IMR-90 (cell line): ENCODE measurements around the gene LDAH. TPM values are rescaled to one million over a fixed set of nuclear protein-coding genes. Genes with fewer than 3 reads are reported as not detected.

Source experiments
- ATAC-seq: fragments of 200-7000 bp; cut with Tn5 transposase; 2 replicates; pipeline ENCODE4 v1.9.1; 2020; ENCODE audit warnings: low read depth, mild to moderate bottlenecking, moderate library complexity
- BruUV-seq: library from RNA; stranded (reverse); fragments of 400-500 nt; replicated peaks from 2 replicates; lab custom pipeline; 2021; lab: Mats Ljungman, UMichigan
- CTCF ChIA-PET: fragments of 300-600 bp; formaldehyde crosslinking; extraction: SDS; loops from one replicate; lab custom pipeline; 2021; ENCODE audit warnings: antibody characterized with exemption; lab: Yijun Ruan, JAX
- POLR2A ChIA-PET: fragments of 300-600 bp; sonication (Branson Sonifier 250); formaldehyde crosslinking; loops from one replicate; lab custom pipeline; 2022; ENCODE audit warnings: antibody characterized with exemption; ENCODE audit not compliant: unreplicated experiment; lab: Charles Lee
- DNase-seq: peaks from one replicate; pipeline ENCODE4 v3.0.0; 2013
- H2AFZ ChIP-seq: replicated peaks from 2 replicates; pipeline ENCODE3; 2013; ENCODE audit warnings: low read length, mild to moderate bottlenecking; ENCODE audit not compliant: poor library complexity
- H2AK5ac ChIP-seq: 2 replicates; pipeline ENCODE4 v1.6.1; 2013; ENCODE audit warnings: low read depth, low read length, inconsistent platforms
- H2AK9ac ChIP-seq: replicated peaks from 2 replicates; pipeline ENCODE3; 2013; ENCODE audit warnings: mild to moderate bottlenecking, low read depth, low read length, moderate library complexity; ENCODE audit not compliant: poor library complexity
- H2BK120ac ChIP-seq: 2 replicates; pipeline ENCODE4 v1.6.1; 2013; ENCODE audit warnings: low read depth, low read length, inconsistent platforms
- H2BK15ac ChIP-seq: 3 replicates; pipeline ENCODE4 v1.6.1; 2013; ENCODE audit warnings: low read depth, low read length, inconsistent platforms
- H2BK20ac ChIP-seq: 2 replicates; pipeline ENCODE4 v1.6.1; 2013; ENCODE audit warnings: low read depth, mild to moderate bottlenecking, inconsistent platforms, low read length, moderate library complexity
- H2BK5ac ChIP-seq: 2 replicates; pipeline ENCODE4 v1.6.1; 2013; ENCODE audit warnings: mild to moderate bottlenecking, low read depth, low read length, inconsistent platforms; ENCODE audit not compliant: poor library complexity, severe bottlenecking
- H3K14ac ChIP-seq: replicated peaks from 2 replicates; pipeline ENCODE4 v1.6.1; 2013; ENCODE audit warnings: low read depth, low read length, inconsistent platforms
- H3K18ac ChIP-seq: 2 replicates; pipeline ENCODE4 v1.6.1; 2013; ENCODE audit warnings: low read depth, low read length, control low read depth
- H3K23ac ChIP-seq: 2 replicates; pipeline ENCODE4 v1.6.1; 2013; ENCODE audit warnings: low read depth, low read length, inconsistent platforms
- H3K27ac ChIP-seq: 2 replicates; pipeline ENCODE4 v1.5.1; 2013; ENCODE audit warnings: mild to moderate bottlenecking, control low read depth, low read length; ENCODE audit not compliant: insufficient read depth
- H3K27me3 ChIP-seq: 2 replicates; pipeline ENCODE4 v1.6.1; 2013; ENCODE audit warnings: low read length; ENCODE audit not compliant: control insufficient read depth, insufficient read depth
- H3K36me3 ChIP-seq: 2 replicates; pipeline ENCODE4 v1.6.1; 2013; ENCODE audit warnings: low read length, mixed read lengths; ENCODE audit not compliant: control insufficient read depth, insufficient read depth
- H3K4ac ChIP-seq: 2 replicates; pipeline ENCODE4 v1.6.1; 2013; ENCODE audit warnings: low read depth, low read length, inconsistent platforms
- H3K4me1 ChIP-seq: 2 replicates; pipeline ENCODE4 v1.6.1; 2013; ENCODE audit warnings: low read length, mixed read lengths; ENCODE audit not compliant: control insufficient read depth, insufficient read depth
- H3K4me2 ChIP-seq: 2 replicates; pipeline ENCODE4 v1.6.1; 2013; ENCODE audit warnings: low read depth, mild to moderate bottlenecking, control low read depth, low read length, moderate library complexity
- H3K4me3 ChIP-seq: 2 replicates; pipeline ENCODE4 v1.5.1; 2013; ENCODE audit warnings: low read depth, mild to moderate bottlenecking, control low read depth, low read length, moderate library complexity; ENCODE audit not compliant: insufficient read depth
- H3K56ac ChIP-seq: 2 replicates; pipeline ENCODE4 v1.6.1; 2013; ENCODE audit warnings: low read length, inconsistent platforms; ENCODE audit not compliant: insufficient read depth; ENCODE audit errors: extremely low read depth
- H3K79me1 ChIP-seq, 2 experiments: 2 replicates each; pipeline ENCODE4 v1.6.1; 2013; ENCODE audit warnings: low read length in 2 of 2, inconsistent platforms in 1 of 2, low read depth in 1 of 2
- H3K9ac ChIP-seq: 2 replicates; pipeline ENCODE4 v1.6.1; 2013; ENCODE audit warnings: low read depth, low read length, control low read depth
- H3K9me1 ChIP-seq: 2 replicates; pipeline ENCODE4 v1.6.1; 2013; ENCODE audit warnings: low read length, inconsistent platforms; ENCODE audit not compliant: insufficient read depth
- H3K9me3 ChIP-seq: 2 replicates; pipeline ENCODE4 v1.6.1; 2013; ENCODE audit warnings: low read length; ENCODE audit not compliant: control insufficient read depth, insufficient read depth
- H4K20me1 ChIP-seq: 2 replicates; pipeline ENCODE4 v1.6.1; 2013; ENCODE audit warnings: low read length, inconsistent platforms; ENCODE audit not compliant: insufficient read depth
- H4K5ac ChIP-seq: 2 replicates; pipeline ENCODE4 v1.6.1; 2013; ENCODE audit warnings: mild to moderate bottlenecking, low read depth, low read length, control low read depth
- H4K8ac ChIP-seq, 2 experiments: 2 replicates each; pipeline ENCODE4 v1.6.1; 2013; ENCODE audit warnings: low read depth in 2 of 2, low read length in 2 of 2, control low read depth in 1 of 2, inconsistent platforms in 1 of 2
- H4K91ac ChIP-seq: 2 replicates; pipeline ENCODE4 v1.6.1; 2013; ENCODE audit warnings: low read depth, low read length, inconsistent platforms; ENCODE audit not compliant: insufficient read depth
- BHLHE40 ChIP-seq: fragments of 150-350 bp; IDR thresholded peaks from 2 replicates; pipeline ENCODE4 v1.6.1; 2016; ENCODE audit warnings: mild to moderate bottlenecking, low read depth, low read length
- CEBPB ChIP-seq: IDR thresholded peaks from 2 replicates; pipeline ENCODE4 v1.6.1; 2012; ENCODE audit warnings: low read depth, low read length, improper control_type of control experiment
- CHD1 ChIP-seq: IDR thresholded peaks from 2 replicates; pipeline ENCODE4 v1.6.1; 2012; ENCODE audit warnings: low read depth, low read length, improper control_type of control experiment
- MAFK ChIP-seq: IDR thresholded peaks from 2 replicates; pipeline ENCODE4 v1.6.1; 2012; ENCODE audit warnings: low read depth, low read length, improper control_type of control experiment
- MXI1 ChIP-seq: IDR thresholded peaks from 2 replicates; pipeline ENCODE4 v1.6.1; 2012; ENCODE audit warnings: low read depth, mild to moderate bottlenecking, low read length, moderate library complexity, borderline replicate concordance
- RAD21 ChIP-seq: IDR thresholded peaks from 2 replicates; pipeline ENCODE4 v1.6.1; 2012; ENCODE audit warnings: low read length, improper control_type of control experiment
- RCOR1 ChIP-seq: IDR thresholded peaks from 2 replicates; pipeline ENCODE4 v1.6.1; 2012; ENCODE audit warnings: mild to moderate bottlenecking, low read length, improper control_type of control experiment; ENCODE audit not compliant: insufficient replicate concordance
- SMC3 ChIP-seq: fragments of 150-350 bp; IDR thresholded peaks from 2 replicates; pipeline ENCODE4 v1.6.1; 2016; ENCODE audit warnings: low read depth, mild to moderate bottlenecking, antibody characterized with exemption, low read length, moderate library complexity
- USF2 ChIP-seq: fragments of 150-350 bp; IDR thresholded peaks from 2 replicates; pipeline ENCODE4 v1.6.1; 2017; ENCODE audit warnings: mild to moderate bottlenecking, antibody characterized with exemption, low read length, low read depth
- WGBS, 2 experiments: methylation state at CpG; one replicate each; pipeline versions ENCODE4 v1.1.5 to v1.1.7; 2013; ENCODE audit warnings: missing lambda C conversion rate in 2 of 2; ENCODE audit not compliant: insufficient read length in 1 of 2; ENCODE audit errors: extremely low coverage in 2 of 2; 5-methylcytosine and 5-hydroxymethylcytosine counted together
- dilution Hi-C: fragments of 300-500 bp; cut with HindIII; formaldehyde crosslinking; loops from one replicate; pipeline ENCODE4 v1.14.3; 2018; ENCODE audit warnings: low sequenced_read_pairs; ENCODE audit not compliant: unreplicated experiment
- in situ Hi-C: fragments of 300-500 bp; cut with MboI; formaldehyde crosslinking; loops from 3 replicates; pipeline ENCODE4 v1.14.3; 2019; ENCODE audit warnings: low sequenced_read_pairs, inconsistent platforms, mixed read lengths
- intact Hi-C: fragments of 100-400 bp; cut with micrococcal nuclease; formaldehyde crosslinking; loops from 2 replicates; pipeline ENCODE4 v1.10.0; 2022
- polyA plus RNA-seq, 3 experiments: library from polyadenylated mRNA; depleted of rRNA; stranded (reverse); fragments of >200 nt; gene quantifications; 2 replicates each; pipeline ENCODE4 v1.2.3, GENCODE V29; 2012; ENCODE audit warnings: low replicate concordance in 1 of 3
- total RNA-seq: library from RNA; depleted of rRNA; stranded (reverse); fragments of >200 nt; gene quantifications from 2 replicates; pipeline ENCODE4 v1.2.3, GENCODE V29; 2012
- TF ChIP-seq, protein P1 (sequence below): fragments of 150-350 bp; IDR thresholded peaks from 2 replicates; pipeline ENCODE4 v1.6.1; 2016; ENCODE audit warnings: low read depth, mild to moderate bottlenecking, low read length, moderate library complexity, borderline replicate concordance

The LDAH gene
- total and polyA plus RNA-seq, 2 of the 4 experiments (the other 2 are of a cell fraction) = 12.1 to 31.7 TPM

- TF ChIP-seq RCOR1 (no peak), CEBPB (no peak)
Measured at GRCh38 chr2:20638646-20639430, 184.1 kb downstream of the LDAH start (continued).

- Histone ChIP-seq H2BK20ac (no peak overlapping the region), H3K9me1 (0 out of 2 replicates have a peak, but pooled peaks cover 3% of the 10 kb centered on the region), H3K4me2 (no peak overlapping the region), H3K4ac (no peak overlapping the region), H3K9me3 (no peaks in the 10 kb centered on the region), H3K9ac (no peak overlapping the region), H2BK120ac (no peak overlapping the region), H3K4me3 (no peak overlapping the region), H2BK15ac (no peak overlapping the region), H4K5ac (no peak overlapping the region), H2AK9ac (no peak overlapping the region), H4K91ac (no peak overlapping the region), H3K36me3 (peaks cover 24% of the 10 kb centered on the region; the same call in 1 of the 2 replicates), H3K4me1 (peaks cover 11% of the 10 kb centered on the region), H4K8ac (no peak overlapping the region), H2AFZ (no peak overlapping the region), H3K56ac (no peak overlapping the region), H3K23ac (no peak overlapping the region), H2BK5ac (no peak overlapping the region), H2AK5ac (no peak overlapping the region), H3K14ac (no peak overlapping the region), H3K79me1 (peaks cover 0 to 19% of the 10 kb centered on the region in 2 experiments; a peak in 1 of 4 replicates), H3K27ac (no peak overlapping the region), H3K18ac (no peak overlapping the region), H3K27me3 (no peaks in the 10 kb centered on the region), H4K20me1 (peaks cover 14% of the 10 kb centered on the region)
- CTCF ChIA-PET = interaction anchor here (1.1 kb wide), 1 partner anchor 227 kb away, joined by 3 read pairs; no protein-coding TSS in a partner anchor
- ATAC-seq (no peak), DNase-seq (no peak)
- POLR2A ChIA-PET = no interaction called here
- no peak for TF ChIP-seq BHLHE40
- no peak for TF ChIP-seq MAFK
- no peak for TF ChIP-seq USF2
- no peak for TF ChIP-seq SMC3
- TF ChIP-seq RAD21 = no peak
- TF ChIP-seq MXI1 = no peak
- TF ChIP-seq, protein P1, sequence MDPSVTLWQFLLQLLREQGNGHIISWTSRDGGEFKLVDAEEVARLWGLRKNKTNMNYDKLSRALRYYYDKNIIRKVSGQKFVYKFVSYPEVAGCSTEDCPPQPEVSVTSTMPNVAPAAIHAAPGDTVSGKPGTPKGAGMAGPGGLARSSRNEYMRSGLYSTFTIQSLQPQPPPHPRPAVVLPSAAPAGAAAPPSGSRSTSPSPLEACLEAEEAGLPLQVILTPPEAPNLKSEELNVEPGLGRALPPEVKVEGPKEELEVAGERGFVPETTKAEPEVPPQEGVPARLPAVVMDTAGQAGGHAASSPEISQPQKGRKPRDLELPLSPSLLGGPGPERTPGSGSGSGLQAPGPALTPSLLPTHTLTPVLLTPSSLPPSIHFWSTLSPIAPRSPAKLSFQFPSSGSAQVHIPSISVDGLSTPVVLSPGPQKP = no peak
- TF ChIP-seq CHD1 = no peak
- in situ Hi-C loops (no loop called here), dilution Hi-C loops (loop anchor here (25.0 kb wide), 1 partner anchor 251 kb away; no protein-coding TSS in a partner anchor), intact Hi-C loops (loop anchor here (5.0 kb wide), 1 partner anchor 131 kb away; no protein-coding TSS in a partner anchor)
- BruUV-seq = no TSS peak
- 91% methylated on average over 8 of the region's 13 CpGs; no CpG with 5 or more reads in 1 of the 2 experiments for WGBS, 2 experiments
Measured at GRCh38 chr2:20638014-20638413, 184.9 kb downstream of the LDAH start.
